Measurements from ENCODE around the gene MYRFL.
"Not testable (repeated sequence)": the region's sequence is repeated elsewhere in the genome, so short reads cannot be mapped to it uniquely, and the experiment has no call there.

MYRFL gene

GRCh38 chr12:69824966-69825560 is at the start of gene MYRFL:
Gene MYRFL, plus strand, starts transcription at chr12:69825227. Its CDS starts 291 bp downstream, at chr12:69825518.
- no peak for DNase-seq (ENCODE audit: low spot score)
- no peak for TF ChIP-seq CTCF (IDR thresholded peaks at IDR 0.05)
- H3K27ac ChIP-seq = no peak within 1 kb of the TSS

GRCh38 chr12:69779928-69780327 is 45.1 kb upstream of the MYRFL start:
- TF ChIP-seq CTCF (IDR thresholded peaks at IDR 0.05) = no peak
- no peak overlapping the region for H3K4me3 ChIP-seq
- no peak for DNase-seq (ENCODE audit: low spot score)
- no peak overlapping the region for H3K27ac ChIP-seq

More at GRCh38 chr12:69824966-69825560, at the start of gene MYRFL:
- H3K4me3 ChIP-seq = no peak within 1 kb of the TSS

- Histone ChIP-seq H3K4me3 (no peak overlapping the region), H3K27ac (no peak overlapping the region)
- TF ChIP-seq CTCF (IDR thresholded peaks at IDR 0.05) = no peak
- DNase-seq (ENCODE audit: low spot score) = no peak
These were observed 41.7 kb upstream of the MYRFL start for GRCh38 chr12:69783365-69783764.

- TF ChIP-seq CTCF (IDR thresholded peaks at IDR 0.05) = no peak
- no peak for DNase-seq (ENCODE audit: low spot score)
- Histone ChIP-seq H3K4me3 (no peak overlapping the region), H3K27ac (no peak overlapping the region)
These were observed 35.7 kb upstream of the MYRFL start for GRCh38 chr12:69789351-69789750.

- Histone ChIP-seq H3K27ac (no peak overlapping the region), H3K4me3 (no peak overlapping the region)
- TF ChIP-seq CTCF (IDR thresholded peaks at IDR 0.05) = no peak
- no peak for DNase-seq (ENCODE audit: low spot score)
These were observed 32.5 kb upstream of the MYRFL start for GRCh38 chr12:69792533-69792932.

DNA sequence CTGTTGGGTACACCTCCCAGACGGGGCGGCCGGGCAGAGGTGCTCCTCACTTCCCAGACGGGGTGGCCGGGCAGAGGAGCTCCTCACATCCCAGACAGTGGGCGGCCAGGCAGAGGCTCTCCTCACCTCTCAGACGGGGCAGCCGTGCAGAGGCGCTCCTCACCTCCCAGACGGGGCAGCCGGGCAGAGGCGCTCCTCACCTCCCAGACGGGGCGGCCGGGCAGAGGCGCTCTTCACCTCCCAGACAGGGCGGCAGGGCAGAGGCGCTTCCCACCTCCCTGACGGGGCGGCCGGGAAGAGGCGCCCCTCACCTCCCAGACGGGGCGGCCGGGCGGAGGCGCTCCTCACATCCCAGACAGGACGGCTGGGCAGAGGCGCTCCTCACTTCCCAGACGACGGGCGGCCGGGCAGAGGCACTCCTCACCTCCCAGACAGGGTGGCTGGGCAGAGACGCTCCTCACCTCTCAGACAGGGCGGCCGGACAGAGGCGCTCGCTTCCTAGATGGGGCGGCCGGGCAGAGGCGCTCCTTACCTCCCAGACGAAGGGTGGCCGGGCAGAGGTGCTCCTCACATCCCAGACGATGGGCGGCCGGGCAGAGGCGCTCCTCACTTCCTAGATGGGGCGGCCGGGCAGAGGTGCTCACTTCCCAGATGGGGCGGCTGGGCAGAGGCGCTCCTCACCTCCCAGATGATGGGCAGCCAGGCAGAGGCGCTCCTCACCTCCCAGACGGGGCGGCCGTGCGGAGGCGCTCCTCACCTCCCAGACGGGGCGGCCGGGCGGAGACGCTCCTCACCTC is 17.7 kb upstream of the MYRFL start:
- not testable (repeated sequence) for DNase-seq (ENCODE audit: low spot score)

GRCh38 chr12:69810870-69811498 is 14.0 kb upstream of the MYRFL start:
- H3K27ac ChIP-seq = no peak overlapping the region
- no peak overlapping the region for H3K4me3 ChIP-seq
- no peak for DNase-seq (ENCODE audit: low spot score)
- TF ChIP-seq CTCF (IDR thresholded peaks at IDR 0.05) = no peak

More for the DNA sequence above, 17.7 kb upstream of the MYRFL start:
- not testable (repeated sequence) for H3K27ac ChIP-seq, H3K4me3 ChIP-seq
